HG02798 (cell line): ENCODE measurements around the gene BRWD1.
"Not testable (repeated sequence)": the region's sequence is repeated elsewhere in the genome, so short reads cannot be mapped to it uniquely, and the experiment has no call there.

Source experiments
- ATAC-seq: cut with Tn5 transposase; IDR thresholded peaks from one replicate; pipeline ENCODE4 v1.9.1; 2021; ENCODE audit warnings: mild to moderate bottlenecking; ENCODE audit not compliant: unreplicated experiment, poor library complexity

The BRWD1 gene

DNA sequence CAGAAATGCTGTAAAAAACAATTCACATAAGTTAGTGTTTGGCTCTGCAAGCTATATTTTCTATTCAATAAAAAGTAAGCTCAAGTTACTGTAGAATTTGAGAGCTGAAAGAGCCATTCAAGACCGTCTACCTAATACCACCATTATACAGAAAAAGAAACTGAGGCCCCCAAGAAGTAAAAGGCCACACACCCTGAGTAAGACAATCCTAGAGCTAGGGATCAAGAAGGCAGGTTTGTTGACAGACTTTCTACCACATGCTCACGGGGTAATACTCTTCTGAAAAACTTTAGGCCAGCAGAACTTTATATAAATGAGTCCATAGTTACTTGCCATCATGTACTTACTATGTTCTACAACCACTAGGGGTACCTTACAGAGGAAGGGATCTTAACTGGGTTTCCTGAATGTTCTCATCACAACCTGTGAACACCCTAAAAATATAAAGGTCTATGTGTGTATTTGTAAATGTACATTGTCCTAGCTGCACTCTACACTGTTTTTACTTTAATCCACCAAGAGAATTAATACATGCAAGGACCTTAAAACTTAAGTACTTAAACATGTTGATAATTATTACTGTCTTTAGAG lies 132.9 kb downstream of the BRWD1 start:
- ATAC-seq, result no peak

DNA sequence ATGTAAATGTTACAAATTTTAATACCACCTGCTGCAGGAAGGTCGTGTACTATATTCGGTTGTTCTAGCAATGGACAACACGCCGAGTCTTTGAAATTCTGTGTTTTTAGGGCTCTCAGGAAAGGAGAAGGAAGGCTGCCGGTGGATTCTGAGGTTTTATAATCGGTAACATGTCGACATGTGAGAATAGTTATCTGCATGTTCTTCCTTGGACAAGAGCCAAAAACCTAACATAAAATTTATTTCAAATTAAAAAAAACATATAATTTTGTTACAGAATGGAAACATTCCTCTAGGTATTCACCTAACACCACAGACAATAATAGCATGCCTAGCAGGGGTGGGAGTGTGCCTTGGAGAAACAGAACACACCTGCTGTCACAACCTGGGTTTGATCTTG lies 135.0 kb downstream of the BRWD1 start:
- ATAC-seq, result no peak

- ATAC-seq, result no peak
Measured at GRCh38 chr21:39176271-39176709, 137.1 kb downstream of the BRWD1 start.

DNA sequence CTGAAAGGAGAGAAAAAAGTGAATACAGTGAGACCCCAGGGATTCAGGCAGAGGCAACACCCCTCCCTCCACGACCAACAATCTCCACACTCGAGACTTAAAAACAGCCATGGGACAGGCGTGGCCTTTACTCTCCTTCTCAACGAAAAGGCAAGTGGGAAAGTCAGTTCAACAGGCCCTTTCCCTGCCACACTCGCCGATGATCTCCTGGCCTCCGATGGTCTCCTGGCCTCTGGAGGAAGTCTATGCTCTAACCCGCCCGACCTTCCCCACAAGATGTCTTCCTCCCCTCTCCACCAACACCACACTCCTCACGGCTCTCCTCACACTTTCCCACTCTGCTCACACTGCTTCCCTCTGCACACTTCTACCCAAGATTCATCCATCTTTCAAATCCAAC lies 137.8 kb downstream of the BRWD1 start:
- no peak for ATAC-seq

GRCh38 chr21:39175154-39175553 lies 138.3 kb downstream of the BRWD1 start:
- no peak for ATAC-seq

GRCh38 chr21:39173716-39174680 lies 139.4 kb downstream of the BRWD1 start:
- no peak for ATAC-seq

DNA sequence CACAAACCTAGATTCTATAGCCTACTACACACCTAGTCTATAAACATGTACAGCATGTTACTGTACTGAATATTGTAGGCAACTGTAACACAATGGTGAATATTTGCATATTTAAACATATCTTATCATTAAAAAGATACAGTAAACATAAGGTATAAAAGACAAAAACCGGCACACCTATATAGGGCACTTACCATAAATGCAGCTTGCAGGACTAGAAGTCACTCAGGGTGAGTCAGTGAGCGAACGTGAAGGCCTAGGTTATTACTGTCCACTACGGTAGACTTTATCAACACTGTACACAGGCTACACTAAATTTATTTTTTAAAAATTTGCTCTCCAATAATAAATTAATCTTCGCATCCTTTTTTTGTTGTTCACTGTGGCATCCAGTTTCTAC lies 143.5 kb downstream of the BRWD1 start:
- no peak for ATAC-seq

DNA sequence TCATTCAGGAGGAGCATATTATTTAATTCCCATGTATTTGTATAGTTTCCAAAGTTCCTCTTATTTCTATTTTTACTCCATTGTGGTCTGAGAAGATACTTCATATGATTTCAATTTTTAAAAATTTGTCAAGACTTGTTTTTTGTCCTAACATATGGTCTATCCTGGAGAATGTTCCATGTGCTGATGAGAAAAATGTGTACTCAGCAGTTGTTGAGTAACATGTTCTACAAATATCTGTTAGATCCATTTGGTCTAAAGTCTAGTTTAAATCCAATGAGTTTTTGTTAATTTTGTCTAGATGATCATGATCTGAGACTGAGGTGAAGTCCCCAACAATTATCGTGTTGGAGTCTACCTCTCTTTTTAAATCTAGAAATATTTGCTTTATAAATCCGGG lies 144.6 kb downstream of the BRWD1 start:
- no peak for ATAC-seq

GRCh38 chr21:39164523-39164922 lies 148.9 kb downstream of the BRWD1 start:
- no peak for ATAC-seq

GRCh38 chr21:39161064-39161463 lies 152.4 kb downstream of the BRWD1 start:
- no peak for ATAC-seq

DNA sequence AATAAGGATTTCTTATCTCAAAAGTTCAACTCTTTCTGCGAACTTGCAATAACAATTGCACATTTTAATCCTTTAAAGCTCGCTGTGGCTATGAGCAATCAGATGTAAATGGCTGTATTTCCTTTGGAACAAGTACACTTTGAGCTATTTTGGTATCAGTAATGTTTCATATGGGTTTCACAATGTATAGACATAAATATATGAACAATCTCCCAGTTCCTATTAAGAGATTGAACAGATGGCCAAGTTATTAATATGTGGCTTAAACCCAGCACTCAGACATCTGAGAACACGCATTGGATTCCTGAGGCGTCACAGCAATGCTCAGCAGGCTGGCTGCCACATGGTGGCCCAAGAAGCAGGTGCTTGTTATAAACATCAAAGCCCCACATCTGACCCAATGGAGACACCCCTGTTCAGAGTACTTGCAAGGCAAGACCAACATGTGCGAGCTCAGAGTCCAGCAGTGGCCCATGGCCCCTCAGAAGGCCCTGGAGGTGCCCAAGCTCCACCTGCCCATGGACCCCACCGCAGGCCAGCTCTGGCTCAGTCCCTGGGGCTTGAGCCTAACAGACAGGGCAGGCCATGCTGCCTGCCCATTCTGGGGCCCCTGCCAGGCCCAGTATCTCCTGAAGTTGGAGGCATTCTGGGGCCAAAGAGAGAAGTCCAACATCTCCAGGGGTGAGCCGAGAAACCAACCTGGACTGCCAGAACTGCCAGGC lies 153.9 kb downstream of the BRWD1 start:
- ATAC-seq, result no peak

- not testable (repeated sequence) for ATAC-seq
Measured at GRCh38 chr21:39157241-39157640, 156.2 kb downstream of the BRWD1 start.

GRCh38 chr21:39156024-39156423 lies 157.4 kb downstream of the BRWD1 start:
- ATAC-seq, result no peak

DNA sequence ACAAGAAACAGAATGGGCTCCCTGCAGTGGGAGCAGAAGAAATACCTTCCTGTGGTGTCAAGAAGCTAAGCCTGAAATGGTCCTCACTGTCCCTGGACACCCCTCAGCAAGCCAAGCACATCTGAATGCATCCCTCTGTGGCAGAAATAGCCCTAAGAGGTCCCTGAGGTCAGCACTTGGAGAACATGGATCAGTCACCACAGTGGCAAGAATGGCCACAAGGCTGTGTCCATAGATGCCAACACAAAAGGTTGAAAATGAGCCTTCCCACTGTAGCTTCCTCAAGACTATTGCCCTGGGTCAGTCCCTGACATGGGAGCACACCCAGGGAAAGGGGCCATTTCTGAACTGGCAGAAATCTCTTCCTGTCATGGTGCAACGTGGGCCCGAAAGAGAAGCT lies 157.9 kb downstream of the BRWD1 start:
- no peak for ATAC-seq

DNA sequence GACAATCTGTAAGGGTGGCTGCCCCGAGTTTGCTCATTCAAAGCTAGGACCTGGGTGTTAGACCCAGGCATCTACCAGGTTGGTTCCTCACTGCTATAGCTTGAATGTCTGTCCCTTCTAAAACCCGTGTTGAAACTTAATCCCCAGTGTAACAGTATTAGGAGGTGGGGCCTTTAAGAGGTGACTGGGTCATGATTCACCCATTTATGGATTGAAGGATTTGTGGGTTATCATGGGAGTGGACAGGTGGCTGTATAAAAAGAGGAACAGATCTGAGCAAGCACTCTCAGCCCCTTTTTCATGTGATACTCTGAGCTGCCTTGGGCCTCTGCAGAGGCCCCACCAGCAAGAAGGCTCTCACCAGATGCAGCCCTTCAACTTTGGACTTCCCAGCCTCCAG lies 159.6 kb downstream of the BRWD1 start:
- no peak for ATAC-seq

- ATAC-seq, result no peak
Measured at GRCh38 chr21:39153373-39153772, 160.1 kb downstream of the BRWD1 start.

- ATAC-seq, result no peak
Measured at GRCh38 chr21:39152271-39152670, 161.2 kb downstream of the BRWD1 start.

GRCh38 chr21:39150877-39151276 lies 162.6 kb downstream of the BRWD1 start:
- no peak for ATAC-seq

DNA sequence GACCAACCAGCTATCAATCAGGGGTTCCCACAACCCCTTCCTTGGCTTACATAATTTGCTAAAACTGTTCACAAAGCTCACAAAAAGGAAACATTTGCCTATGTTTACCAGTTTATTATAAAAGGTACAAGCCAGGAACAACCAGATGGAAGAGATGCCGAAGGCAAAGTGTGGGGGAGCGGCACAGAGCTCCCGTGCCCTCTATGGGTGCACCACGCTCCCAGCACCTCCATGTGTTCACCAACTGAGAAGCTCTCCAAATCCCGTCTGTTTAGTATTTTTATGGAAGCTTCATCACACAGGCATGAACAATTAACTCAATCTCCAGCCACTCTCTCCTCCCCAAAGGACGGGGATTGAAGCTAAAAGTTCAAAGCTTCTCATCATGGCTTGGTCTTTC lies 163.1 kb downstream of the BRWD1 start:
- ATAC-seq, result no peak

DNA sequence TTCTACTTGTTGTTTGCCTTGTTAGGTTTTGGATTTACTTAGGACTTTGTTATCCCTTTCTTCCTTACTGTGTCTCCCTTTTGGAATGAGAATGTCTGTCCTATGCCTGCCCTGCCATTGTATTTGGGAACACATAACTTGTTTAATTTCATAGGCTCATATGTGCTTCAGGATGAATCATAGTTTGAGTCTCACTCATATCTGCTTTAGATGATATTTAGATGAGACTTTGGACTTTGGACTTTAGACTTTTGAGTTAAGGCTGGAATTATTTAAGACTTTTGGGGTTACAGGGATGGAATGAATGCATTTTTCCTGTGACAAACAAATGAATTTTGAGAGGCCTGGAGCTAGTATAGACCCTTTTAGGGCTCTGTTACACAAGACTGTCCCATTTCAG lies 163.6 kb downstream of the BRWD1 start:
- ATAC-seq, result no peak

- no peak for ATAC-seq
Measured at GRCh38 chr21:39148975-39149374, 164.5 kb downstream of the BRWD1 start.
